ENCODE results near the gene NTN1. TPM values are rescaled to one million over a fixed set of nuclear protein-coding genes. Genes with fewer than 3 reads are reported as not detected.
"Not testable (repeated sequence)": the region's sequence is repeated elsewhere in the genome, so short reads cannot be mapped to it uniquely, and the experiment has no call there.

Gene NTN1
- total RNA-seq: 29.6 TPM

- Histone ChIP-seq H3K27ac (peak within 1 kb of the TSS; percentile 75), H3K4me3 (peak within 1 kb of the TSS; percentile 72 to 84), H3K27me3 (no peaks in the 10 kb centered on the region), H3K9me3 (no peaks in the 10 kb centered on the region), H3K36me3 (no peaks in the 10 kb centered on the region), H3K4me1 (peaks cover 7 to 10% of the 10 kb centered on the region in 2 donors)
- no peak for TF ChIP-seq CTCF (IDR thresholded peaks at IDR 0.05)
- peak in 1 of 2 donors; percentile 77 for DNase-seq (ENCODE audit: low spot score in 2 of 2)
- intact Hi-C loops (cut with DNase I): loop anchor here (5.0 kb wide), 2 partner anchors 51 to 101 kb away; no protein-coding TSS in a partner anchor
Observed at GRCh38 chr17:9021158-9021991, at the start of gene NTN1. TSS of gene NTN1 (plus strand) at chr17:9021510. CDS start at chr17:9022374, 864 bp downstream.

GRCh38 chr17:8975091-8975725 lies 46.1 kb upstream of the NTN1 start:
- DNase-seq (ENCODE audit: low spot score in 2 of 2): no peak
- Histone ChIP-seq H3K4me3 (no peak overlapping the region), H3K27ac (no peak overlapping the region), H3K9me3 (no peaks in the 10 kb centered on the region), H3K4me1 (no peaks in the 10 kb centered on the region), H3K36me3 (no peaks in the 10 kb centered on the region), H3K27me3 (no peaks in the 10 kb centered on the region)
- no peak for TF ChIP-seq CTCF (IDR thresholded peaks at IDR 0.05)
- intact Hi-C loops (cut with DNase I): no loop called here

- no peaks in the 10 kb centered on the region for H3K4me1 ChIP-seq
- no peak for TF ChIP-seq CTCF (IDR thresholded peaks at IDR 0.05)
Observed at GRCh38 chr17:8976638-8977037, 44.7 kb upstream of the NTN1 start.

GRCh38 chr17:8979715-8980114 lies 41.6 kb upstream of the NTN1 start:
- Histone ChIP-seq H3K36me3 (no peaks in the 10 kb centered on the region), H3K4me3 (no peak overlapping the region), H3K4me1 (no peaks in the 10 kb centered on the region), H3K27me3 (no peaks in the 10 kb centered on the region), H3K27ac (no peak overlapping the region), H3K9me3 (no peaks in the 10 kb centered on the region)
- DNase-seq (ENCODE audit: low spot score in 2 of 2): no peak
- intact Hi-C loops (cut with DNase I): no loop called here
- TF ChIP-seq CTCF (IDR thresholded peaks at IDR 0.05): no peak

More at GRCh38 chr17:8976638-8977037, 44.7 kb upstream of the NTN1 start:
- DNase-seq (ENCODE audit: low spot score in 2 of 2): no peak
- no peaks in the 10 kb centered on the region for H3K36me3 ChIP-seq
- H3K27me3 ChIP-seq: no peaks in the 10 kb centered on the region
- intact Hi-C loops (cut with DNase I): no loop called here
- H3K27ac ChIP-seq: no peak overlapping the region
- H3K4me3 ChIP-seq: no peak overlapping the region
- no peaks in the 10 kb centered on the region for H3K9me3 ChIP-seq

GRCh38 chr17:8981443-8981842 lies 39.9 kb upstream of the NTN1 start:
- H3K27ac ChIP-seq: peak overlapping the region in 1 of 2 donors; percentile 0
- no peaks in the 10 kb centered on the region for H3K27me3 ChIP-seq
- no peaks in the 10 kb centered on the region for H3K36me3 ChIP-seq
- TF ChIP-seq CTCF (IDR thresholded peaks at IDR 0.05): no peak
- intact Hi-C loops (cut with DNase I): no loop called here
- no peaks in the 10 kb centered on the region for H3K4me1 ChIP-seq
- no peaks in the 10 kb centered on the region for H3K9me3 ChIP-seq
- H3K4me3 ChIP-seq: no peak overlapping the region
- DNase-seq (ENCODE audit: low spot score in 2 of 2): no peak

GRCh38 chr17:8984225-8984624 lies 37.1 kb upstream of the NTN1 start:
- H3K4me1 ChIP-seq; H3K36me3 ChIP-seq; intact Hi-C loops (cut with DNase I); DNase-seq (ENCODE audit: low spot score in 2 of 2); H3K27me3 ChIP-seq; H3K27ac ChIP-seq; H3K4me3 ChIP-seq; H3K9me3 ChIP-seq: not testable (repeated sequence)

All from ascending aorta (tissue), 2 donors.